ENCODE measurements around the gene VAV2.

VAV2 gene

GRCh38 chr9:134030821-134031470 lies 38.8 kb upstream of the VAV2 start:
- DNase-seq (ENCODE audit: low read depth) = no peak
- TF ChIP-seq CTCF (conservative IDR thresholded peaks at IDR 0.05; ENCODE audit: control insufficient read depth, insufficient read depth, low read depth, low read length) = no peak
- H3K4me3 ChIP-seq (ENCODE audit: control insufficient read depth, low read depth, low read length) = no peak overlapping the region

- DNase-seq (ENCODE audit: low read depth) = no peak
- H3K4me3 ChIP-seq (ENCODE audit: control insufficient read depth, low read depth, low read length) = no peak overlapping the region
- no peak for TF ChIP-seq CTCF (conservative IDR thresholded peaks at IDR 0.05; ENCODE audit: control insufficient read depth, insufficient read depth, low read depth, low read length)
Measured at GRCh38 chr9:134029248-134030226, 37.4 kb upstream of the VAV2 start.

GRCh38 chr9:134028575-134029247 lies 36.6 kb upstream of the VAV2 start:
- no peak overlapping the region for H3K4me3 ChIP-seq (ENCODE audit: control insufficient read depth, low read depth, low read length)
- DNase-seq (ENCODE audit: low read depth) = no peak
- no peak for TF ChIP-seq CTCF (conservative IDR thresholded peaks at IDR 0.05; ENCODE audit: control insufficient read depth, insufficient read depth, low read depth, low read length)

GRCh38 chr9:134028076-134028475 lies 36.0 kb upstream of the VAV2 start:
- no peak for TF ChIP-seq CTCF (conservative IDR thresholded peaks at IDR 0.05; ENCODE audit: control insufficient read depth, insufficient read depth, low read depth, low read length)
- DNase-seq (ENCODE audit: low read depth) = no peak
- no peak overlapping the region for H3K4me3 ChIP-seq (ENCODE audit: control insufficient read depth, low read depth, low read length)

GRCh38 chr9:134027561-134027960 lies 35.4 kb upstream of the VAV2 start:
- no peak for TF ChIP-seq CTCF (conservative IDR thresholded peaks at IDR 0.05; ENCODE audit: control insufficient read depth, insufficient read depth, low read depth, low read length)
- DNase-seq (ENCODE audit: low read depth) = no peak
- H3K4me3 ChIP-seq (ENCODE audit: control insufficient read depth, low read depth, low read length) = no peak overlapping the region

GRCh38 chr9:134026981-134027380 lies 34.9 kb upstream of the VAV2 start:
- no peak for TF ChIP-seq CTCF (conservative IDR thresholded peaks at IDR 0.05; ENCODE audit: control insufficient read depth, insufficient read depth, low read depth, low read length)
- no peak overlapping the region for H3K4me3 ChIP-seq (ENCODE audit: control insufficient read depth, low read depth, low read length)
- no peak for DNase-seq (ENCODE audit: low read depth)

Measured in fibroblast of mammary gland (primary cell).